Suprapubic skin (tissue), 4 donors: Measurements from ENCODE around the gene SYT5. TPM values are rescaled to one million over a fixed set of nuclear protein-coding genes. Genes with fewer than 3 reads are reported as not detected.

ENCODE experiments used
- DNase-seq, 2 donors: peaks; one replicate each; pipeline ENCODE4 v3.0.0-alpha.2; 2019; ENCODE audit warnings: low spot score in 2 of 2
- H3K27ac ChIP-seq: fragments of 200-600 bp; sonication (generic); one replicate; pipeline ENCODE4 v1.5.1; 2019
- H3K27me3 ChIP-seq: fragments of 200-600 bp; sonication (generic); one replicate; pipeline ENCODE4 v1.5.1; 2019
- H3K36me3 ChIP-seq: fragments of 200-600 bp; sonication (generic); one replicate; pipeline ENCODE4 v1.5.1; 2019
- H3K4me1 ChIP-seq: fragments of 200-600 bp; sonication (generic); one replicate; pipeline ENCODE4 v1.5.1; 2019
- H3K4me3 ChIP-seq: fragments of 200-600 bp; sonication (generic); one replicate; pipeline ENCODE4 v1.5.1; 2019; ENCODE audit warnings: mild to moderate bottlenecking
- H3K9me3 ChIP-seq: fragments of 200-600 bp; sonication (generic); one replicate; pipeline ENCODE4 v1.5.1; 2019
- CTCF ChIP-seq, 2 donors: fragments of 200-600 bp in 1 of 2; fragments of 450-650 bp in 1 of 2; sonication (generic) in 1 of 2; IDR thresholded peaks; one replicate each; pipeline ENCODE4 v1.5.1; 2016 to 2019; ENCODE audit warnings: antibody characterized with exemption in 2 of 2, mild to moderate bottlenecking in 1 of 2, moderate library complexity in 1 of 2
- EP300 ChIP-seq: sonication (generic); formaldehyde crosslinking; IDR thresholded peaks from one replicate; pipeline ENCODE4 v1.6.1; 2017; ENCODE audit warnings: antibody characterized with exemption
- POLR2A ChIP-seq, 2 donors: fragments of 450-650 bp; IDR thresholded peaks; one replicate each; pipeline ENCODE4 v1.6.1; 2017; ENCODE audit warnings: antibody characterized with exemption in 2 of 2, mild to moderate bottlenecking in 2 of 2, moderate library complexity in 2 of 2
- POLR2AphosphoS5 ChIP-seq, 3 donors: sonication (generic); formaldehyde crosslinking; IDR thresholded peaks; one replicate each; pipeline ENCODE4 v1.6.1; 2017; ENCODE audit warnings: antibody characterized with exemption in 3 of 3
- WGBS: methylation state at CpG from one replicate; pipeline ENCODE4 v1.1.5; 2018; 5-methylcytosine and 5-hydroxymethylcytosine counted together
- total RNA-seq, 4 donors: library from RNA; depleted of rRNA; stranded (reverse); fragments of >200 nt; gene quantifications; one replicate each; pipeline ENCODE4 v1.1.0, GENCODE V29; 2016

Gene SYT5
- total RNA-seq, 4 donors from 2014 or later: 1.1 to 7.8 (median 6.8) TPM; not detected in 1

GRCh38 chr19:55189403-55189835 lies 9.3 kb upstream of the SYT5 start:
- TF ChIP-seq POLR2A (IDR thresholded peaks at IDR 0.05) (no peak), CTCF (IDR thresholded peaks at IDR 0.05) (no peak), EP300 (no peak), POLR2AphosphoS5 (IDR thresholded peaks at IDR 0.05) (peak in 2 of 3 donors; percentile 26 to 90)
- Histone ChIP-seq H3K4me1 (peaks cover 17% of the 10 kb centered on the region), H3K4me3 (no peak overlapping the region), H3K36me3 (no peaks in the 10 kb centered on the region), H3K27ac (peak overlapping the region; percentile 76), H3K9me3 (no peaks in the 10 kb centered on the region), H3K27me3 (peaks cover 19% of the 10 kb centered on the region)
- WGBS: 34% methylated on average over 15 of the region's 15 CpGs
- peak in 1 of 2 donors; percentile 84 for DNase-seq

GRCh38 chr19:55188625-55189024 lies 8.5 kb upstream of the SYT5 start:
- no peak overlapping the region for H3K4me3 ChIP-seq

GRCh38 chr19:55186080-55186479 lies 6.0 kb upstream of the SYT5 start:
- H3K4me3 ChIP-seq: no peak overlapping the region
- H3K27me3 ChIP-seq: peaks cover 44% of the 10 kb centered on the region
- TF ChIP-seq POLR2AphosphoS5 (IDR thresholded peaks at IDR 0.05) (no peak), CTCF (IDR thresholded peaks at IDR 0.05) (no peak), EP300 (no peak), POLR2A (IDR thresholded peaks at IDR 0.05) (no peak)
- 100% methylated on average over 1 of the region's 12 CpGs for WGBS
- H3K4me1 ChIP-seq: peaks cover 17% of the 10 kb centered on the region
- no peak for DNase-seq
- no peaks in the 10 kb centered on the region for H3K9me3 ChIP-seq
- no peaks in the 10 kb centered on the region for H3K36me3 ChIP-seq
- no peak overlapping the region for H3K27ac ChIP-seq

More at GRCh38 chr19:55188625-55189024, 8.5 kb upstream of the SYT5 start:
- Histone ChIP-seq H3K27me3 (peaks cover 22% of the 10 kb centered on the region), H3K4me1 (peaks cover 17% of the 10 kb centered on the region), H3K27ac (peak overlapping the region; percentile 76), H3K36me3 (no peaks in the 10 kb centered on the region), H3K9me3 (no peaks in the 10 kb centered on the region)
- TF ChIP-seq CTCF (IDR thresholded peaks at IDR 0.05): no peak
- TF ChIP-seq EP300: no peak
- no peak for TF ChIP-seq POLR2AphosphoS5 (IDR thresholded peaks at IDR 0.05)
- no peak for TF ChIP-seq POLR2A (IDR thresholded peaks at IDR 0.05)
- WGBS: 47% methylated on average over 8 of the region's 8 CpGs
- DNase-seq: no peak

- Histone ChIP-seq H3K27me3 (peaks cover 87% of the 10 kb centered on the region), H3K27ac (no peak overlapping the region), H3K4me3 (no peak overlapping the region), H3K4me1 (peaks cover 17% of the 10 kb centered on the region), H3K36me3 (no peaks in the 10 kb centered on the region), H3K9me3 (no peaks in the 10 kb centered on the region)
- TF ChIP-seq POLR2AphosphoS5 (IDR thresholded peaks at IDR 0.05): no peak
- no peak for TF ChIP-seq CTCF (IDR thresholded peaks at IDR 0.05)
- TF ChIP-seq POLR2A (IDR thresholded peaks at IDR 0.05): no peak
- no peak for TF ChIP-seq EP300
- WGBS: 68% methylated on average over 14 of the region's 20 CpGs
- no peak for DNase-seq
Measured at GRCh38 chr19:55181740-55182139, 1.7 kb upstream of the SYT5 start.

GRCh38 chr19:55178781-55179599 lies 1.1 kb downstream of the SYT5 start:
- peak in 1 of 2 donors; percentile 72 for DNase-seq
- Histone ChIP-seq H3K9me3 (no peaks in the 10 kb centered on the region), H3K36me3 (no peaks in the 10 kb centered on the region), H3K4me3 (peak overlapping the region; percentile 22), H3K4me1 (peaks cover 21% of the 10 kb centered on the region), H3K27me3 (peaks cover 99% of the 10 kb centered on the region), H3K27ac (no peak overlapping the region)
- WGBS: 6% methylated on average over 41 of the region's 61 CpGs
- no peak for TF ChIP-seq CTCF (IDR thresholded peaks at IDR 0.05)
- TF ChIP-seq POLR2AphosphoS5 (IDR thresholded peaks at IDR 0.05): no peak
